GM12878 (cell line): ENCODE results near the gene PTCD2.

Source experiments
- CHD1 ChIP-seq: IDR thresholded peaks from 2 replicates; pipeline ENCODE4 v1.6.1; 2012; ENCODE audit warnings: low read depth, low read length, improper control_type of control experiment
- CTCF ChIP-seq, 3 experiments: IDR thresholded peaks in 2 of 3; conservative IDR thresholded peaks in 1 of 3; 2 replicates each; pipeline ENCODE4 v1.5.1; 2011; ENCODE audit warnings: low read depth in 3 of 3, low read length in 3 of 3, mild to moderate bottlenecking in 3 of 3, control low read depth in 2 of 3, moderate library complexity in 2 of 3, inconsistent platforms in 1 of 3, mixed read lengths in 1 of 3; ENCODE audit not compliant: control insufficient read depth in 2 of 3, insufficient read depth in 1 of 3; ENCODE audit errors: extremely low read depth in 1 of 3
- ESRRA ChIP-seq: IDR thresholded peaks from 2 replicates; pipeline ENCODE4 v1.6.1; 2012; ENCODE audit warnings: mild to moderate bottlenecking, low read length, improper control_type of control experiment
- FOXK2 ChIP-seq: fragments of 450-650 bp; IDR thresholded peaks from 2 replicates; pipeline ENCODE4 v1.6.1; 2017; ENCODE audit warnings: mild to moderate bottlenecking, moderate library complexity
- LARP7 ChIP-seq: fragments of 450-650 bp; IDR thresholded peaks from 2 replicates; pipeline ENCODE4 v1.6.1; 2017; ENCODE audit warnings: mild to moderate bottlenecking
- POLR2A ChIP-seq: IDR thresholded peaks from 2 replicates; pipeline ENCODE4 v1.6.1; 2011; ENCODE audit warnings: low read depth, mild to moderate bottlenecking, low read length
- POU2F2 ChIP-seq: IDR thresholded peaks from 3 replicates; pipeline ENCODE4 v1.6.1; 2011; ENCODE audit warnings: low read depth, mild to moderate bottlenecking, low read length, borderline replicate concordance
- RAD21 ChIP-seq: IDR thresholded peaks from 2 replicates; pipeline ENCODE4 v1.6.1; 2011; ENCODE audit warnings: mild to moderate bottlenecking, low read depth, low read length, moderate library complexity; ENCODE audit not compliant: insufficient read depth

DNA sequence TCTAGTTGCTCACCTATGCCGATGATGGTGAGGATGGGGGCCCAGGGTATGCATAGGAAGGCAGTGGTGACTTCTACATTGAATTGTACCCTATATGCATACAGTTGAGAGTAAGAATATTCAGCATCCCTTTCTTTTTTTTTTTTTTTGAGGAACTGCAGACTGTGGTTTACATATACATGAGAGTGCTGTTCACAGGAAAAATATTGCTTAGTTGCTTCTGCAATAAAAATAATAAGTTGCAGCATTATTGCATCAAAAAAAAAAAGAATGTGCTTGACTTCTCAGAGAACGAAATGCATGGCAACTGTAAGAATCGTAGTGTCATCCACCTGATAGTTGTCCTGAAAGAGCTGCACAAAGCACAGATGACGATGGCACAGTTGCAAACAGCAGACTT, 52.8 kb downstream of the PTCD2 start:
- TF ChIP-seq LARP7 (no peak), ESRRA (no peak), CTCF (IDR thresholded peaks at IDR 0.05 in 2 of 3, conservative IDR thresholded peaks at IDR 0.05 in 1 of 3; ENCODE audit: control insufficient read depth in 2 of 3, extremely low read depth in 1 of 3, insufficient read depth in 1 of 3, low read depth in 3 of 3, low read length in 3 of 3) (no peak), POU2F2 (no peak), FOXK2 (no peak), CHD1 (no peak), POLR2A (no peak), RAD21 (no peak)
